OCI-LY1 (cell line): ENCODE results near the gene HAL.

Experiments used
- H2AFZ ChIP-seq: fragments of 200-600 bp; sonication (generic), shearing (Covaris generic); 2 replicates; pipeline ENCODE4 v1.6.0; 2014; ENCODE audit warnings: antibody characterized with exemption, mild to moderate bottlenecking, low read length
- H3F3A ChIP-seq: fragments of 200-600 bp; sonication (generic), shearing (Covaris generic); 2 replicates; pipeline ENCODE4 v1.6.0; 2014; ENCODE audit warnings: mild to moderate bottlenecking, antibody characterized with exemption, low read length, moderate library complexity; ENCODE audit not compliant: insufficient read depth
- H3K27ac ChIP-seq: fragments of 200-600 bp; sonication (generic); 2 replicates; pipeline ENCODE4 v1.5.1; 2014; ENCODE audit warnings: low read length, mixed run types, mild to moderate bottlenecking, low read depth; ENCODE audit not compliant: poor library complexity, severe bottlenecking
- H3K27me3 ChIP-seq: fragments of 200-600 bp; sonication (generic); 2 replicates; pipeline ENCODE4 v1.6.0; 2014; ENCODE audit warnings: antibody characterized with exemption, mild to moderate bottlenecking, low read length, moderate library complexity; ENCODE audit not compliant: insufficient read depth
- H3K36me3 ChIP-seq: fragments of 200-600 bp; sonication (generic); 2 replicates; pipeline ENCODE4 v1.6.1; 2014; ENCODE audit warnings: mild to moderate bottlenecking, antibody characterized with exemption, low read length, moderate library complexity, mixed read lengths; ENCODE audit not compliant: insufficient read depth
- H3K4me1 ChIP-seq: fragments of 200-600 bp; sonication (generic); 2 replicates; pipeline ENCODE4 v1.5.1; 2014; ENCODE audit warnings: mild to moderate bottlenecking, low read length, moderate library complexity; ENCODE audit not compliant: insufficient read depth, severe bottlenecking
- H3K4me2 ChIP-seq: fragments of 200-600 bp; sonication (generic), shearing (Covaris generic); 2 replicates; pipeline ENCODE4 v1.6.1; 2014; ENCODE audit warnings: low read length
- H3K4me3 ChIP-seq: fragments of 200-600 bp; sonication (generic); 2 replicates; pipeline ENCODE4 v1.5.1; 2014; ENCODE audit warnings: low read length, low read depth, mild to moderate bottlenecking, mixed read lengths; ENCODE audit not compliant: poor library complexity, severe bottlenecking
- H3K79me2 ChIP-seq: fragments of 200-600 bp; shearing (Covaris generic); 2 replicates; pipeline ENCODE4 v1.6.1; 2016; ENCODE audit warnings: mixed run types, low read length, mixed read lengths; ENCODE audit not compliant: insufficient read depth
- H3K9ac ChIP-seq: fragments of 200-600 bp; sonication (generic), shearing (Covaris generic); 2 replicates; pipeline ENCODE4 v1.6.1; 2014; ENCODE audit warnings: mild to moderate bottlenecking, low read length, mixed read lengths
- H3K9me2 ChIP-seq: fragments of 200-600 bp; sonication (generic), shearing (Covaris generic); 2 replicates; pipeline ENCODE4 v1.6.1; 2014; ENCODE audit warnings: low read depth, mild to moderate bottlenecking, low read length, mixed read lengths
- H3K9me3 ChIP-seq: fragments of 200-600 bp; shearing (Covaris generic); 2 replicates; pipeline ENCODE4 v1.6.1; 2014; ENCODE audit warnings: low read length, mixed read lengths
- H4K20me1 ChIP-seq: fragments of 200-600 bp; sonication (generic), shearing (Covaris generic); 2 replicates; pipeline ENCODE4 v1.6.0; 2016; ENCODE audit warnings: mild to moderate bottlenecking, low read length; ENCODE audit not compliant: insufficient read depth
- EZH2 ChIP-seq: fragments of 200-600 bp; sonication (generic), shearing (Covaris generic); IDR thresholded peaks from 2 replicates; pipeline ENCODE4 v1.8.0; 2017; ENCODE audit warnings: borderline replicate concordance, mixed run types, mild to moderate bottlenecking, antibody characterized with exemption, low read length, moderate library complexity, mixed read lengths
- TF ChIP-seq, protein P1 (sequence below): fragments of 200-600 bp; sonication (generic), shearing (Covaris generic); IDR thresholded peaks from 2 replicates; pipeline ENCODE4 v1.5.1; 2017; ENCODE audit warnings: mild to moderate bottlenecking, antibody characterized with exemption, low read length, moderate library complexity, mixed read lengths

HAL gene

DNA sequence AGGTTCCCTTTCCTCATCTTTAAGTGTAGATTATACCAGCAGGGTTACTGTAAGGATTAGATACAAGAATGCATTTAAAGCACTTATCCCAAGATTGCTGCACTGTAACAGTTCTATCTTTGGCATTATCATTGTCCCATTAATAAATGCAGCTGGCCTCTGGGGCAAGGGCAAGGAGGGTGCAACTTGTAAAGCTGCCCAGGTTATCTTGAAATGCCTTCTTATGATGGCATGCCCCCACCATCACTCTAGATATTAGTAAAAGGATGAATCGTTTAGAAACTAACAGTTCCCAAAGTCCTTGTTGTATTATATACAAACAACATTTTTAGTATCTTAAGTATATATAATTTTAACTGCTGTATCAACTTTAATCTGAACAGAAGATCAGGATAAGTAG, 32.4 kb upstream of the HAL start:
- H3K9ac ChIP-seq = no peak overlapping the region
- no peaks in the 10 kb centered on the region for H3K27me3 ChIP-seq
- no peaks in the 10 kb centered on the region for H3K9me2 ChIP-seq
- TF ChIP-seq, protein P1, sequence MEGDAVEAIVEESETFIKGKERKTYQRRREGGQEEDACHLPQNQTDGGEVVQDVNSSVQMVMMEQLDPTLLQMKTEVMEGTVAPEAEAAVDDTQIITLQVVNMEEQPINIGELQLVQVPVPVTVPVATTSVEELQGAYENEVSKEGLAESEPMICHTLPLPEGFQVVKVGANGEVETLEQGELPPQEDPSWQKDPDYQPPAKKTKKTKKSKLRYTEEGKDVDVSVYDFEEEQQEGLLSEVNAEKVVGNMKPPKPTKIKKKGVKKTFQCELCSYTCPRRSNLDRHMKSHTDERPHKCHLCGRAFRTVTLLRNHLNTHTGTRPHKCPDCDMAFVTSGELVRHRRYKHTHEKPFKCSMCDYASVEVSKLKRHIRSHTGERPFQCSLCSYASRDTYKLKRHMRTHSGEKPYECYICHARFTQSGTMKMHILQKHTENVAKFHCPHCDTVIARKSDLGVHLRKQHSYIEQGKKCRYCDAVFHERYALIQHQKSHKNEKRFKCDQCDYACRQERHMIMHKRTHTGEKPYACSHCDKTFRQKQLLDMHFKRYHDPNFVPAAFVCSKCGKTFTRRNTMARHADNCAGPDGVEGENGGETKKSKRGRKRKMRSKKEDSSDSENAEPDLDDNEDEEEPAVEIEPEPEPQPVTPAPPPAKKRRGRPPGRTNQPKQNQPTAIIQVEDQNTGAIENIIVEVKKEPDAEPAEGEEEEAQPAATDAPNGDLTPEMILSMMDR = no peak
- no peak for TF ChIP-seq EZH2
- H3K9me3 ChIP-seq = no peaks in the 10 kb centered on the region
- H3F3A ChIP-seq = no peaks in the 10 kb centered on the region; the same call in 1 of the 2 replicates
- no peaks in the 10 kb centered on the region for H4K20me1 ChIP-seq
- H3K27ac ChIP-seq = no peak overlapping the region
- H3K4me3 ChIP-seq = no peak overlapping the region
- H3K36me3 ChIP-seq = peaks cover 47% of the 10 kb centered on the region
- no peak overlapping the region for H3K4me2 ChIP-seq
- peaks cover 6% of the 10 kb centered on the region; the same call in 1 of the 2 replicates for H3K79me2 ChIP-seq
- H2AFZ ChIP-seq = no peak overlapping the region
- H3K4me1 ChIP-seq = peaks cover 17% of the 10 kb centered on the region

DNA sequence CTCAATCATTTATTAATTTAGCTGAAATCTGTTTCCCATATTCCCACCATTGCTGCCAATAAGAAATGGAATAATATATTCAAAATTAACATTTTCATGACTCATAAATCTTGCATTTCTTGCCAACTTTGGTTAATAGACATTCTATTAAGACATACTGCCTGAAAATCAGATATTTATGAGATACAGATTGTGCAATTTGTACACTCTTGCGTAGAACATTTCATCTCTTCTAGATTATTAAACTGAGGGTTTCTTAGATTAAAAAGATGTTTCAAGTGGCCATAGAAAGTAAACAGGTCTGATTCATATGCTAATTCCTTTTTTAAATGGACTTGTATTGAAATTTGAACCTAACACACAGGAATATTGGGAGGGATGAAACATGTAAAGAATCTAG, 30.2 kb upstream of the HAL start:
- no peaks in the 10 kb centered on the region for H3K79me2 ChIP-seq
- H3K27ac ChIP-seq = no peak overlapping the region
- no peaks in the 10 kb centered on the region for H3K9me2 ChIP-seq
- peaks cover 65% of the 10 kb centered on the region for H3K36me3 ChIP-seq
- H3K27me3 ChIP-seq = no peaks in the 10 kb centered on the region
- TF ChIP-seq, protein P1 = no peak
- no peak for TF ChIP-seq EZH2
- H3F3A ChIP-seq = no peaks in the 10 kb centered on the region; the same call in 1 of the 2 replicates
- H3K9me3 ChIP-seq = no peaks in the 10 kb centered on the region
- H3K9ac ChIP-seq = no peak overlapping the region
- no peaks in the 10 kb centered on the region for H4K20me1 ChIP-seq
- H2AFZ ChIP-seq = no peak overlapping the region
- H3K4me3 ChIP-seq = no peak overlapping the region
- no peak overlapping the region for H3K4me2 ChIP-seq
- H3K4me1 ChIP-seq = peaks cover 8% of the 10 kb centered on the region

DNA sequence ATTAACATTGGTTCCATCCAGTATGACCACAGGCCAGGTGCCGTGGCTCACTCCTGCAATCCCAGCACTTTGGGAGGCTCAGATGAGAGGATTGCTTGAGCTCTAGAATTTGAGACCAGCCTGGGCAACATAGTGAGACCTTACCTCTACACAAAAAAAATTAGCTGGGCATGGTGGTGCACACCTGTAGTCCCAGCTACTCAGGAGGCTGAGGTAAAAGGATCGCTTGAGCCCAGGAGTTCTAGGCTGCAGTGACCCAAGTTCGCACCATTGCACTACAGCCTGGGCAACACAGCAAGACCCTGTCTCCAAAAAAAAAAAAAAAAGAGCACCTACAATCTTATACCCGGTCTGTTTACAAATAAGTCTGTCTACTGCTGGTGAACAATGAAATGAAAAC, 29.4 kb upstream of the HAL start:
- no peaks in the 10 kb centered on the region for H3K27me3 ChIP-seq

More for the DNA sequence above, 29.4 kb upstream of the HAL start:
- H3F3A ChIP-seq = no peaks in the 10 kb centered on the region; the same call in 1 of the 2 replicates
- H3K9ac ChIP-seq = no peak overlapping the region
- no peak overlapping the region for H2AFZ ChIP-seq
- H3K36me3 ChIP-seq = peaks cover 65% of the 10 kb centered on the region
- peaks cover 16% of the 10 kb centered on the region for H3K4me1 ChIP-seq
- no peaks in the 10 kb centered on the region for H3K9me3 ChIP-seq
- no peak for TF ChIP-seq EZH2
- TF ChIP-seq, protein P1 = no peak
- H4K20me1 ChIP-seq = no peaks in the 10 kb centered on the region
- H3K4me3 ChIP-seq = no peak overlapping the region
- H3K27ac ChIP-seq = no peak overlapping the region
- H3K9me2 ChIP-seq = no peaks in the 10 kb centered on the region
- H3K4me2 ChIP-seq = no peak overlapping the region
- no peaks in the 10 kb centered on the region for H3K79me2 ChIP-seq
